MCF 10A (cell line): ENCODE measurements around the gene DCP2. TPM values are rescaled to one million over a fixed set of nuclear protein-coding genes. Genes with fewer than 3 reads are reported as not detected.

Experiments
- BruUV-seq: library from RNA; stranded (reverse); fragments of 400-500 nt; replicated peaks from 2 replicates; lab custom pipeline; 2021; lab: Mats Ljungman, UMichigan
- CTCF ChIA-PET: fragments of 300-600 bp; sonication (Branson Sonifier 250); formaldehyde crosslinking; extraction: SDS; loops from one replicate; lab custom pipeline; 2021; ENCODE audit warnings: antibody characterized with exemption, inconsistent platforms; lab: Yijun Ruan, JAX
- POLR2A ChIA-PET: fragments of 300-600, 350-650 bp; sonication (Branson Sonifier 250); formaldehyde crosslinking; extraction: SDS; loops from one replicate; lab custom pipeline; 2020; ENCODE audit warnings: antibody characterized with exemption, inconsistent platforms; lab: Yijun Ruan, JAX
- DNase-seq: peaks from one replicate; pipeline ENCODE4 v3.0.0-alpha.2; 2018; ENCODE audit not compliant: unreplicated experiment
- H3K27ac Mint-ChIP-seq: one replicate; pipeline ENCODE4 v1.8.0; 2022; ENCODE audit warnings: mild to moderate bottlenecking, low read depth, mixed read lengths; ENCODE audit not compliant: unreplicated experiment
- H3K27me3 Mint-ChIP-seq: one replicate; pipeline ENCODE4 v1.8.0; 2022; ENCODE audit warnings: mixed read lengths; ENCODE audit not compliant: insufficient read depth, unreplicated experiment
- H3K36me3 Mint-ChIP-seq: one replicate; pipeline ENCODE4 v1.8.0; 2022; ENCODE audit warnings: mild to moderate bottlenecking, moderate library complexity, mixed read lengths; ENCODE audit not compliant: insufficient read depth, unreplicated experiment
- H3K4me1 Mint-ChIP-seq: one replicate; pipeline ENCODE4 v1.8.0; 2022; ENCODE audit warnings: mixed read lengths; ENCODE audit not compliant: insufficient read depth, unreplicated experiment
- H3K4me3 Mint-ChIP-seq: one replicate; pipeline ENCODE4 v1.8.0; 2022; ENCODE audit warnings: mild to moderate bottlenecking, moderate library complexity, mixed read lengths; ENCODE audit not compliant: unreplicated experiment
- H3K9me3 Mint-ChIP-seq: one replicate; pipeline ENCODE4 v1.8.0; 2022; ENCODE audit warnings: mixed read lengths; ENCODE audit not compliant: unreplicated experiment
- CTCF ChIP-seq: fragments of 200-600 bp; IDR thresholded peaks from one replicate; pipeline ENCODE4 v1.8.0; 2022; ENCODE audit warnings: antibody characterized with exemption, mild to moderate bottlenecking; ENCODE audit not compliant: unreplicated experiment
- intact Hi-C: fragments of 100-400 bp; cut with micrococcal nuclease; formaldehyde crosslinking; loops from 2 replicates; pipeline ENCODE4 v1.14.1; 2022
- total RNA-seq: library from RNA; stranded (reverse); gene quantifications from 2 replicates; pipeline ENCODE4 v1.2.3, GENCODE V29; 2022

Gene DCP2
- total RNA-seq, 1 experiment from 2014 or later: 34.1 TPM

- no TSS peak for BruUV-seq
- DNase-seq: no peak
- Mint-ChIP-seq H3K9me3 (no peaks in the 10 kb centered on the region), H3K4me3 (no peak overlapping the region), H3K4me1 (no peaks in the 10 kb centered on the region), H3K27me3 (no peaks in the 10 kb centered on the region), H3K36me3 (no peaks in the 10 kb centered on the region), H3K27ac (no peak overlapping the region)
- TF ChIP-seq CTCF: no peak
- ChIA-PET CTCF (interaction anchor here (0.7 kb wide), 1 partner anchor 515 kb away, joined by 4 read pairs; no protein-coding TSS in a partner anchor), POLR2A (no interaction called here)
- intact Hi-C loops: no loop called here
These were observed 40.9 kb upstream of the DCP2 start for GRCh38 chr5:112935675-112936074.

DNA sequence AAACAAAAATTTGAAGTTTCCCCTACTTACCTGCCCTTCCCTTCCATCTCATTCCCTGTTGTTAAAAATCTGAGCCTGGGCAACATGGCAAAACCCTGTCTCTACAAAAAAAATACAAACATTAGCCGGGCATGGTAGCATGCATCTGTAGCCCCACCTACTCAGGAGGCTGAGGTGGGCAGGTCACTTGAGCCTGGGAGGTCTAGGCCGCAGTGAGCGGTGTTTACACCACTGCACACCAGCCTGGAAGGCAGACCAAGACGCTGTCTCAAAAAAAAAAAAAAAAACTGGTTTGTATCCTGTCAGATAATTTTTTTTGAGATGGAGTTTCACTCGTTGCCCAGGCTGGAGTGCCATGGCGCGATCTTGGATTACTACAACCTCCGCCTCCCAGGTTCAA lies 38.3 kb upstream of the DCP2 start:
- H3K27ac Mint-ChIP-seq: no peak overlapping the region
- no peaks in the 10 kb centered on the region for H3K36me3 Mint-ChIP-seq
- no peaks in the 10 kb centered on the region for H3K9me3 Mint-ChIP-seq
- no peaks in the 10 kb centered on the region for H3K27me3 Mint-ChIP-seq
- CTCF ChIA-PET: interaction anchor here (0.6 to 0.7 kb wide), 2 partner anchors 68 to 688 kb away, joined by 3 read pairs; no protein-coding TSS in a partner anchor
- POLR2A ChIA-PET: no interaction called here
- no peaks in the 10 kb centered on the region for H3K4me1 Mint-ChIP-seq
- BruUV-seq: no TSS peak
- DNase-seq: no peak
- no peak for TF ChIP-seq CTCF
- intact Hi-C loops: no loop called here
- no peak overlapping the region for H3K4me3 Mint-ChIP-seq

GRCh38 chr5:112940670-112941069 lies 35.9 kb upstream of the DCP2 start:
- intact Hi-C loops: no loop called here
- no TSS peak for BruUV-seq
- H3K9me3 Mint-ChIP-seq: no peaks in the 10 kb centered on the region
- H3K27ac Mint-ChIP-seq: no peak overlapping the region
- ChIA-PET CTCF (no interaction called here), POLR2A (interaction anchor here (0.6 kb wide), 1 partner anchor 80 kb away, joined by 3 read pairs; the partner anchor contains the start of gene SRP19)
- no peak for TF ChIP-seq CTCF
- no peaks in the 10 kb centered on the region for H3K4me1 Mint-ChIP-seq
- no peak overlapping the region for H3K4me3 Mint-ChIP-seq
- no peak for DNase-seq
- no peaks in the 10 kb centered on the region for H3K36me3 Mint-ChIP-seq
- H3K27me3 Mint-ChIP-seq: no peaks in the 10 kb centered on the region

DNA sequence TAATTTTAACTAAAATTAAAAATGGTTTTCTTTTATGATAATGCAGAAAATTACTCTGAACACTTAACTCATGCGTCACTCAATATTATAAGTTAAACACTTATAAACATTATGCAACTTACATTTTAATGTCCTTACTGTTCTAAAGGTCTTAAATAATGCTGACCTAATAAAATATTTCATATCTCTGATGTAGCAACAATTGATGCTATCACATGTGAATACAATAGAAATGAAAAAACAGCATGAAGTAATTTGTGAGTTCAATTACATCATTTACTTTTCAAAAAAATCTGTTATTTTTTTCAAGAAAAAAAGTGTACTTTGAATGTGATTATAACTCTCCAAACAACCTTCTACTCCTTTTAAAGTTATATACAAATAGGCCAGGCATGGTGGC lies 28.1 kb upstream of the DCP2 start:
- no peak for DNase-seq
- intact Hi-C loops: no loop called here
- no TSS peak for BruUV-seq
- no peaks in the 10 kb centered on the region for H3K36me3 Mint-ChIP-seq
- H3K4me1 Mint-ChIP-seq: no peaks in the 10 kb centered on the region
- POLR2A ChIA-PET: interaction anchor here (0.6 kb wide), 1 partner anchor 22 kb away, joined by 3 read pairs; no protein-coding TSS in a partner anchor
- no peak overlapping the region for H3K4me3 Mint-ChIP-seq
- no peaks in the 10 kb centered on the region for H3K9me3 Mint-ChIP-seq
- CTCF ChIA-PET: interaction anchor here (0.8 to 1.2 kb wide), 3 partner anchors 12 to 27 kb away, joined by 3 to 5 read pairs (median 5); partner anchors contain the start of gene REEP5
- H3K27ac Mint-ChIP-seq: no peak overlapping the region
- TF ChIP-seq CTCF: no peak
- no peaks in the 10 kb centered on the region for H3K27me3 Mint-ChIP-seq
